NCI-H2196 (cell line): ENCODE measurements around the gene ADSS2.
A peak's percentile ranks its signal among the peaks of the same experiment; 100 is the strongest.
"Not testable (repeated sequence)": the region's sequence is repeated elsewhere in the genome, so short reads cannot be mapped to it uniquely, and the experiment has no call there.

Source experiments
- DNase-seq: peaks from one replicate; lab custom pipeline; 2025; ENCODE audit not compliant: unreplicated experiment; lab: John Stamatoyannopoulos, UW

ADSS2 gene

DNA sequence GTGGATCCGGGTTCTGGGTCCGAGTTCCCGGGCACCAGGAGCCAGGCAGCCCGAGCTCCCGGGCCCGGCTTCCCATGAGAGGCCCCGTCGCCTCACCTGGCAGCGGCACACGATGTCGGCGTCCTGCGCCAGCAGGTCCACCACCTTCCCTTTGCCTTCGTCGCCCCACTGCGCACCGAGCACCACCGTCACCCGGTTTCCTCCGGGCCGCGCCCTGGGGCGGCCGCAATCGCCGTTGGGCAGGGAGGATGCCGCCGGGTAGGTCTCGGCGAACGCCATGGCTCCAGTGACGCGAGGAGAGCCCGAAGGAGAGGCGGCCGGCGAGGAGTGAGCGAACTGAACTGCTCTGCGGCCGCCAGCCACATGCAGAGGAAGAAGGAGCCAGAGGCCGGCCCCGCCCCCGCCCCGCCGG, at the start of gene ADSS2:
ADSS2 (minus strand) TSS at position 371 of the 412 bp plus-strand sequence; CDS start at position 279, 92 bp downstream.
- no peak for DNase-seq

DNA sequence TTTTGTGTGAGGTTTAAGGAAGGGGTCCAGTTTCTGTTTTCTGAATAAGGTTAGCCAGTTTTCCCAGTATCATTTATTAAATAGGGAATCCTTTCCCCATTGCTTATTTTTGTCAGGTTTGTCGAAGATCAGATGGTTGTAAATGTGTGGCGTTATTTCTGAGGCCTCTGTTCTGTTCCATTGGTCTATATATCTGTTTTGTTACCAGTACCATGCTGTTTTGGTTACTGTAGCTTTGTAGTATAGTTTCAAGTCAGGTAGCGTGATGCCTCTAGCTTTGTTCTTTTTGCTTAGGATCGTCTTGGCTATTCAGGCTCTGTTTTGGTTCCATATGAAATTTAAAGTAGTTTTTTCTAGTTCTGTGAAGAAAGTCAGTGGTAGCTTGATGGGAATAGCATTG, 48.8 kb upstream of the ADSS2 start:
- not testable (repeated sequence) for DNase-seq

DNA sequence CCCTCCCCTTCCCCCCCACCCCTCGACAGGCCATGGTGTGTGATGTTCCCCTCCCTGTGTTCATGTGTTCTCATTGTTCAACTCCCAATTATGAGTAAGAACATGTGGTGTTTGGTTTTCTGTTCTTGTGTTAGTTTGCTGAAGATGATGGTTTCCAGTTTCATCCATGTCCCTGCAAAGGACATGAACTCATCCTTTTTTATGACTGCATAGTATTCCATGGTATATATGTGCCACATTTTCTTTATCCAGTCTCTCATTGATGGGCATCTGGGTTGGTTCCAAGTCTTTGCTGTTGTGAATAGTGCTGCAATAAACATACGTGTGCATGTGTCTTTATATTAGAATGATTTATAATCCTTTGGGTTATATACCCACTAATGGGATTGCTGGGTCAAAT, 47.8 kb upstream of the ADSS2 start:
- not testable (repeated sequence) for DNase-seq

DNA sequence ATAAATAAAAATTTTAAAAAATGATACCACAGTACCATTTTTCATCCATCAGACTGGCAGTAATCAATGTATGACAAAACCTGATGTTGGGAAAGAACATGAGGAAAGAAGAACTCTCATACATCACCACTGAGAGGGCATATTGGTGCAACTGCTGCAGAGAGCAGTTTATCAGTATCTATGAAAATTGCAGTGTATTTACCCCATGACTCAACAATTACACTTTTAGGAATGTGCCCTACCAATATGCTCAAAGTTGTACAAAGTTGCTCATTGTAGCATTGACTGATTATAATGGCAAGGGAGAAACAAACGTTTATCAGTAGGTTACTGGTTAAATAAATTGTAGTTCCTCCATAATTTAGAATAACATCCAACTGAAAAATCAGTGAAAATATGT, 46.1 kb upstream of the ADSS2 start:
- no peak for DNase-seq

DNA sequence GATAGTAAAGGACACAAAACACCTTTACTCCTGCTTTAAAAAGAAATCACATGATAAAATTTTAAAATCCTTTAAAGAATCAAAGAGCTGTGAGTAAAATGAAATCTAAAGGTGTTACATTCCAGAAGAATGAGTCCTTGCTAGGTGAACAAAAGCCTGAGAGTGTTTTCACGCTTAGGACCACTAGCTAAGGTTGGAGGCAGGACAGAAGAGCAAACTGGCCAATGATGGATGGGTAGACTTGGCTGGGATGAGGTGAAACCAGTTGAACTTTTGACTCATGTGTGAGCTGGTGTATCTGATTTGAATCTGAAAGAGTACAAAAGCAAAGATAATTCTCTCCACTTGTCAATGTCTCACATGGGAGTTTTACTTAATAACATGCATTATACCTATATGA, 44.5 kb upstream of the ADSS2 start:
- no peak for DNase-seq

DNA sequence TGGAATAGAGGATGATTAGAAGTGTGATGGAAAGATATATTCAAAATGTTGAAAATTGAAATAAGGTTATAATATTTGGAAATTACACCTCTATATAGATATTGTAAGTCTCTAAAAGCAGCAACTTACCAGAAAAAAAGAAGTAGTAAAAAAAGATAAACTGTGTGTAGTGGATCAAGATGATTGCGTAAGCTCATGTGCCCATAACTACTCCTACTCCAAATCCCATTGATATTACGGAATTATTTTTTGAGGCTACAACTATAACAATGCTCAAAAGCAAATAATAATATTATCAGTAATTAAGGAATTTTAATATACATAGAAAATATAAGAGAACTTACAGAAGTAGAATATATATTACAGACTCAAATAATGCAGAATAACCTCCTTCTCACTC, 42.9 kb upstream of the ADSS2 start:
- DNase-seq: no peak

DNA sequence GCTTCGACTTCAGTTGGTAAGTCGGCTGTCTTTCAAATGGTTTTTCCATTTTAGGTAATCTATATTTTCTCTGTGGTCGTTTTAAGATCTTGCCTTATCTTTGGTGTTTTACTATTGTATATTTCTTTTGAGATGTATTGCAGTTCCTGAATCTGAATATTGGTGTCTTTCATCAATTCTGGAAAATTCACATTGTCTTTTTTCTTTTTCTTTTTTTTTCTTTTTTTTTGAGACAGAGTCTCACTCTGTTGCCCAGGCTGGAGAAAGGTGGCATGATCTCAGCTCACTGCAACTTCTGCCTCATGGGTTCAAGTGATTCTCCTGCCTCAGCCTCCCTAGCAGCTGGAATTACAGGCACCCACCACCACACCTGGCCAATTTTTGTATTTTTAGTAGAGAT, 33.3 kb upstream of the ADSS2 start:
- DNase-seq: not testable (repeated sequence)

DNA sequence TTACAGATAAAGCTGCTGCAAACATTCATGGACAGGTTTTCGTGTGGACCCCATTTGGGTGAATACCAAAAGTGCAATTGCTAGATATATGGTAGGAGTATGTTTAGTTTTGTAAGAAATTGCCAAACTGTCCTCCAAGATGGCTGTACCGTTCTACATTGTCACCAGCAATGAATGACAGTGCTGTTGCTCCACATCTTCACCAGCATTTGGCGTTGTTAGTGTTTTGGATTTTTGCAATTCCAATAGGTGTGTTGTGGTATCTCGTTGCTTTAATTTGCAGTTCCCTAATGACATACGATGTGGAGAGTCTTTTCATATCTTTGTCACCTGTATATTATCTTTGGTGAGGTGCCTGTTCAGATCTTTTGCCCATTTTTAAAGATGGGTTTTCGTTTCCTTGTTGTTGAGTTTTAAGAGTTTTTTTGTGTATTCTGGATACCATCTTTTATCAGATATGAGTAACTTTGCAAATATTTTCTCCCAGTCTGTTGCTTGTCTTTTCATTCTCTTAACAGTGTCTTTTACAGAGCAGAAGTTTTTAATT, 21.4 kb upstream of the ADSS2 start:
- no peak for DNase-seq

DNA sequence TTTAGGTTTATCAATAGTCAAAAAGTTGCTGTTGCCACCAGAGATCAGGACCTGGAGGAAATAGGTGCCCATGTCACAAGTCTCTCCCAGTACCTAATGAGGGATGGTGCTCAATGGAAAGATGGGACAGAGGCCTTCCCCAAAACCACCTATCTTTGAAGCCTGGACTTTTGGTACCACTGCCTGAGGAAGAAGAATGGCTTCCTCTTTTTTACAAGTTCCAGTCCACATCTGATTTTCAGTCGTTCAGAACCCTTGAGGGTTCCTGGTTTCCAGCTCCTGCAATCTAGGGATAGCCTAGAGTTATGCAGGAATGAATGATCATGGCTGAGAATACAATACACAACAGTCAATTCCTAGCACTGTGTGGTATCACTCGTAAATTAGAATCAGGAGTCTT, 15.0 kb upstream of the ADSS2 start:
- no peak for DNase-seq

DNA sequence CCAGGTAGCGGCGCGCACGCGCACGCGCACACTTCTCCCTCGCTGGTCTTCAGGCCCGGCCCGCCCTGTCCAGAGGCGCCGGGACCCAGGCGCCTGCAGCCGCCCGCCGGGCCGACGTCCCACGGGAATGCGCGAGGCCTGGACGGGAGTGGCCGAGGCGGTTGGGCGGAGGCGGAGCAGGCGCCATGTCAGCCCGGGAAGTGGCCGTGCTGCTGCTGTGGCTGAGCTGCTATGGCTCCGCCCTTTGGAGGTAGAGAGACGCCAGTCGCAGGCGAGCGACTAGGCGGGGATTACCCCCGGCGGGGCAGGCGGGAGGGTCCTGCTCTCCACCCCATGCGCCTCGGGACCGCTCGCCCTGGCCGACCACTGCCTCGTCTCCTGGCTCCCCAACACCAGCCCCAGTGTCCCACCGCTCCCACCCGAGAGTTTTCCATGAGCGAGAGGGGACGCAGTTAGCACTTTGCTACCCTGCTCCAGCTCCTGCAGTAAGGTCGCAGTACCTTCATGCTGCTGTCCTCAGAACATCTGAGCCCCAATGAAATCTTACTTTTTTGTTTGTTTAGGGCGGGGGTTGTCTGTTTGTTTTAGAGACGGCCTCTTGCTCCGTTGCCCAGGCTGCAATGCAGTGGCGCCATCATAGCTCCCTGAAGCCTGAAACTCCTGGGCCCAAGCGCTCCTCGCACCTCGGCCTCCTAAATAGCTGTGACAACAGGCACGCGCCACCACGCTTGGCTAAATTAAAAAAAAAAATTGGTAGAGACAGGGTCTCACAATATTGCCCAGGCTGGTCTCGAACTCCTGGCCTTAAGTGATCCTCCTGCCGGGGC, 9.7 kb upstream of the ADSS2 start, which contains the start of gene CATSPERE:
CATSPERE (plus strand) TSS at position 29 of the 827 bp plus-strand sequence; CDS start at position 186, 157 bp downstream.
- peak; percentile 75 for DNase-seq

DNA sequence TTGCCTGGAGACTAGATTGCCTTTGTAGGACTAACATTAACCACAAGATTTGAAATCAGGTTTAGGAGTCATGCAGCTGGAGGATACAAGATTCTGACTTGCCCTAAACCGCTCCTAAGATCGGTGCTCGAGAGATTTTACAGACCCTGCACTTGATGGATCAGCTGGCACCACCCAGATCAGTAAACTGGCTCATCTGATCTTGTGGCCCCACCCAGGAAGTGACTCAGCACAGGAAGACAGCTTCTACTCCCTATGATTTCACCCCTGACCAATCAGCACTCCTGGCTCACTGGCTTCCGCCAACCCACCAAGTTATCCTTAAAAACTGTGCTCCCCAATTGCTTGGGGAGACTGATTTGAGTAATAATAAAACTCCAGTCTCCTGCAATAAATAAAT, 8.5 kb upstream of the ADSS2 start:
- DNase-seq: no peak

DNA sequence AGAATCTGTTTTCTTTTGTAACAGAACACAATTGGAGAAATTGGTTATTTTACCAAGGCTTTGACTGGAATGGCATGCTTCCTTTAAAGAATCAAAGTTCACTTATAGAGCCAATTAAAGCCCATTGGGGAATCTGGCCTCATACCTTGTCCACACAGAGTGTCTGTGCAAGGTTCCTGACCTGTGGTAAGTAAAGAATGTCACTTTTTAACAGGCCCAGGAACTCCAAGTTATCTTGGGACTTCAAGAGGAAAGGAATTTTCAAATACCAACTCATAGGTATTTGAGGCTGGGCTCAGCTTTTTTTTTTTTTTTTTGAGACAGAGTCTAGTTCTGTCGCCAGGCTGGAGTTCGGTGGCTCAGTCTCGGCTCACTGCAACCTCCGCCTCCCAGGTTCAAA, 7.1 kb upstream of the ADSS2 start:
- no peak for DNase-seq

DNA sequence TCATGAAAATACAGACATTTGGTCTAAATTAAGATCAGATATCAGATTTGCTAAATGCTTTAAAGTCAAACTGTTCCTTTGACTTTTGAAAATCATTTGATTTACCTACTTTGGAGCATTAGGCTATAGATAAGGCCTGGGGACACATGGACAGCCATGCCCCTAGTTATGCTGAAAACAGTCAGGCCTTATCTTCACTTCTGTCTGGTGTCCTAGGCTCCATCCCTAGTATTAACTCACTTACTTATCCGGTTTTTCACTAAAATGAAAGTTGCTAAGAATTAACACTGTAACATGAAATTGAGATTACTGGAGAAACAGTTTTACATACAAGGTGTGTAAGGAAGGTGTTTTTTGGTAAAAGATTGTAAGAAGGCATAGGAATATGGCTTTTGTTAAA, 4.9 kb upstream of the ADSS2 start:
- no peak for DNase-seq

DNA sequence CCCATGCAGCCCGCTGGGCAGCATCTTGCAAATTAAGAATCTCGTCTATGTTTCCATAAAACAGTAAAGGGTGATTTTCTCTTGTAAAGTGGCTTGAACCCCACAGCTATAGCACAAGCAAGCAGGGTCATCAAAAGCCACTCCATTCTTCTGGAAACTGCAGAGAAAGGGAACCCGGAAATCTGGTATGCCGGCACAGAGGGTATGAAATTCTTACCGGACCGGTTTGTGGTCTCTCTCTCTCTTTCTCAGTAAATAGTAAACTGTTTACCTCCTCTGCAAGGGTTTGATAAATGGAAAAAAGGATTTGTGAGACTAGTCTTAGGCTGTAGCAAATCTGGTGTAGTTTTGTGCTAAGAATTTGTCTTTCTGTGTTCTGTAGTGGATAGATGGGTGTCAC, 2.7 kb upstream of the ADSS2 start:
- no peak for DNase-seq

DNA sequence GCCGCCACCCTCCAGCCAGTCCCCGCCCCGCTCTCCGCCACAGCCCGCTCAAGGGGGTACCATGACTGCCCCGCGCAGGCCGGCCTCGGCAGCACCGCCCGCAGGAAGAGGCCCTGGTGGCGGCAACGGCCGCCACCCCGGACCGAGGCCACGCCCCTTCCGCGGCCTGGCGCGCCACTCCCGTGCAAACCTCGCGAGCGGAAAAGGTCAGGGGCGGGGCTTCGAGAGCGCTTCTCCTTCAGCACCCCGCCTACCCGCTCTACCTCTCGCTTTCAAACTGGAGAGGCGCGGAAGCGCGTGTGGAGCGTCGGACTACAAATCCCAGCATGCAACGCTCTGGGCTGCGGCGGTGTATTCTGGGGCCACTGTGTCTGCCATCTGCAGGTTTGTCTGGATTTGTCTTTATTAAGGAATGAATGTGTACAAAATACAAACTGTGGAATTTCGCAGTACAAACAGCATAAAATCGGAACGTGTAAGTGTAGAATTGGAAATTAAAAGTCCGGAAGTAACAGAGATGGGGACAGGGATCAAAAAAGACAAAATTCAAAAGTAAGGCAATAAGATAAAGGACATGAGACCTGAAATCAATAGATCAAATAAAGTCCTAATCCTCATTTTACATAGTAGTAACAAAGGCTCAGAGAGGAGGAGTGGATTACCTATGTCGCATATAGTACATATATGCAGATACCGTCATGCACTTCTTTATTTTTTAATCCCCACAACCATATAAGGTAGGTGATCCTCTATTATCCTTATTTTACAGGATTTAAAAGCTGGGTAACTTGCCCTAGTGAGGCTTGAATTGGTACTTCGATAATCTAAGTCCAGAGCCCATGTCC, 464 bp upstream of the ADSS2 start:
- peak; percentile 94 for DNase-seq

DNA sequence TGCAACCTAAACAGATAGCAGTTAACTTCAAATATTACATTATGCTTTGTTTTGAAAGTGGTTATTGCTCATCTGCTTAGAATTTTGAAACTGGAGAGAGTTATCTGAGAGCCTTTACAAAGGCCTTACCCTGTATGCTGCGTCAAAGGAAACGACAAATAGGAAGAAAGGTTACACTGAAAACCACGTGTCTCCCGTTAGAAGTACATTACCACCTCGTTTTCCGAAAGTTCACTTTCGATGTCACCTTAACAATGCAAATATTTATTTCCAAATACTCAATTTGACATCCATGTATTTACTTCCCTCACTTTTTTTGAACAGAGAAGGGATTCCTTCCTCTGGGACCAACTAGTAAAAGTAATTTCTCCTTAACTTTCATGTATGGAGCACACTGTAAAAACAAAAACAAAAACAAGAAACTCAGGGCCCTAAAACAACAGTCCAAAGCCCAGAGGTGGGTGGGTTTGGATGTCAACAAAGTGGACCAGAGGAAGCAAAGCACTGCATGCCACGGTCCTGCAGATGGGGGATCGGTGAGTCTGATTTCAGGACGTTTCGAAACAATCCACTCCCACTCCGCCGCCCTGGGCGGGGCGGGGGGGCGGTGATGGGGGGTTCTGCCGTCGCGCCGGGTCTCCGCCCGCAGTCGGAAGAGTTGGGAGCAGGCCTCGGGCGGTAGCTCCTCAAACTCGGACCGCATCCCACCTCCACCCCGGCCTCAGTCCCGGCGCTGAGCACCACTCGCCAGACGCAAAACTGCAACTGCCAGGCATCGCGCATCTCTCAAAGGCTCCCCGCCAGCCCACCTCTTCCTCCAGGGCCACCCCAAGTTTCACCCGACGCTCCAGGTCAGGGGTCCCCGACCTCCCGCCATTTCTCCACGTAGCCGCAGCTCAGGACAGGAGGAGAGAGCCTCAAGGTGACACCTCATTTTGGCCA, 841 bp downstream of the ADSS2 start:
- DNase-seq: no peak

DNA sequence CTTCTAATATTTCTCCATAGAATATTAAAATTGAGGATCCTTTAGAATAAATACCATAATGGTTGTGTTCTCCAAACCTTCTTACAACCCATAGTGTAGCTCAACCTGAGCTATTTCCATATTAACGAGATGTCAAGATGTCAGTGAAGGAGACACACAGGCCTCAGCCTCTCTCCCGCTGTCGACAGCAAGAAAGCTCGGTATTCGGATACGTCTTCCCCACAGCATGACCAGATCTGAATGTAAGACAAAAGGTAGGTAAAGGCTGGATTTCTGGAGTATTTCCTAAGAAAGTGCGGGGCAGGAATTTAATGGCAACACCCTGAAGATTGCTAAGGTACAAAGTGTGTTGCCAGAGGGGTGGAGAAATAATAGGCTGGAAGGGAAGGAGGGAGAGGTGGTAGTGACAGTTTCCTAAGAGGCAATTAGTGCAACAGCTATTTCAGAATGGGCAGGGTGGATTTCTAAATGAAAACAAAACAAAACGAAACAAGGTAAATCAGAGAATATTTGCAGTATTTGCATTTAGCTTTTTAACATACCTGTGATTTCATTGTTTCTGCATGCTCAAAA, 1.7 kb downstream of the ADSS2 start:
- no peak for DNase-seq

DNA sequence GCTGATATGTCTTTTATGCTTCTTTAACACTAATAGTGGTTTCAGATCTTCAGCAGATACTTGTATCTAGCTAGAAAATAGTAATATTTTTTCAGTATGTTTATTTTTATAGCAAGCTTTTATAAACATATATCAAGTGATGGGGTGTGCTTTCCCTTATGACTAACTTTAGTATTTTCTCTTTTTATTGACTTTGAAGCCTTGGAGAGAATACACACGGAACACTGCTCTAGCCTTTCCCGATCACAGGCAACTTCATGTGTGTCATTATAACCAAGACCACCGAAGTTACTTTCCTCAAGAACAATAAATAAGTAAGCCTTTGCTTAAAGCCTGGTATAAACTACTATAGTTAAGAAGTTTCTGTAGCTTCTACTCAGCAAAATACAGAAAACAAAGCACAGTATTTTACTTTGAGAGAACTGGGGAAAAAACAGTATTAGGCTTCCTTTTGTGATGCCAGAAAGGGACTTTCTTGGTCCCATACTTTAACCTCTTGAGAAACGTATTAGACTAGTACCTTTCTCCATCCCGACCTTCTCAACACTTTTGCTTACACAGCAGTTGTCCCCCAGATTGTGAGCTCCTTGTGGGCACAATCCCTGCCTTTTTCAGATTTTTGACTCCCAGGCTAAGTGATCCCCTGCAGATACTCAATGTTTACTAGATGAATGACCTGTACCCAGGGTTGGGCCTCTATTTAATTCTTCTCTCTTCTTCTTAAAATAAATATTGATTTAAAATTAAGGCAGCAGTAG, 3.3 kb downstream of the ADSS2 start:
- DNase-seq: no peak

DNA sequence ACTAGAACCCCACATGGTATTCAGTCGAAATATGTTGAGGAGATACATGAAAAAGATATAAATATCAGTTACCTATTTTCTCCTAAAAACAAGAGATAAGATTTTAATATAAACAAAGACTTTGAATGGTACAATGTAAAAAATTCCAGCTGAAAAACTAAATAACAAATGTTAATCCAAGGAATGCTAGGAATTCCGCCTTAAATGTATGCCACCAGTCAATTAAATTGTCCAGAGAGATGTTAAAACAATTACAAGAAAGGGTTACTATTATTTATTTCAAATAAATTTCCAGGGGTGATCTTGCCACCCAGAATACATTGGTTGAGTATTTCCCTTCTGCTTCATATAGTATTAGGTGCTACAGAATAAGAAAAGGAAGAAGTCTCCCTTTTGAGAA, 4.2 kb downstream of the ADSS2 start:
- DNase-seq: no peak

DNA sequence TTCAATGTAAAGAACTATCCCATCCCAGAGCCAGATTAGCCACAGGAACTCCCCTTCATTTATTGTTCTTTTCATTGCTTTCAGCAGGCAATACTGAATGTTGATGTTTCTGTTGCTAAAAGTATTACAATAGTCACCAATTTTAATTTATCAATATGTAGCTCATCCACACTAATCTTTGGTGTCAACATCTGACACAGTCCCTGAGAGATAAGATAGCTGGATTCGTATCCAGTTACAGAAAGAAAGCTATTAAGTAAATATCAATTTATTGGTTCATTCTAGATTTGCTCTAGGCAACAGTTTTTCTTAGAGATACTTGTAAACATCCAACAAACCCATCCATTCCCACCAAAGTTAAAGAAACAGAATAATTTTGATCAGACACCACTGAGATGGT, 4.7 kb downstream of the ADSS2 start:
- DNase-seq: no peak
